H1 (cell line): ENCODE data around the gene CST7. TPM values are rescaled to one million over a fixed set of nuclear protein-coding genes. Genes with fewer than 3 reads are reported as not detected.

Experiments
- CTCF ChIA-PET: fragments of 300-600 bp; sonication (Branson Sonifier 250); formaldehyde crosslinking; loops from one replicate; lab custom pipeline; 2021; ENCODE audit not compliant: partially characterized antibody; lab: Charles Lee
- POLR2A ChIA-PET: fragments of 300-600 bp; sonication (Branson Sonifier 250); formaldehyde crosslinking; loops from one replicate; lab custom pipeline; 2021; ENCODE audit warnings: inconsistent platforms; ENCODE audit not compliant: partially characterized antibody; lab: Charles Lee
- DNase-seq, 2 experiments: peaks; one replicate each; pipeline versions ENCODE4 v3.0.0 to v3.0.0-alpha.2; 2010 to 2022; ENCODE audit warnings: low spot score in 2 of 2, low read depth in 1 of 2, mixed read lengths in 1 of 2
- FAIRE-seq: peaks from 2 replicates; lab custom pipeline; 2011; peaks lifted over from hg19 to GRCh38; lab: Jason Lieb, UNC
- H2AFZ ChIP-seq: 2 replicates; pipeline ENCODE4 v1.8.1; 2012; ENCODE audit warnings: low read length, inconsistent platforms
- H2AK5ac ChIP-seq: 2 replicates; pipeline ENCODE4 v1.6.1; 2013; ENCODE audit warnings: low read depth, low read length
- H2BK120ac ChIP-seq: replicated peaks from 2 replicates; pipeline ENCODE3; 2013; ENCODE audit warnings: low read depth, low read length, inconsistent platforms
- H2BK12ac ChIP-seq: 2 replicates; pipeline ENCODE4 v1.6.1; 2013; ENCODE audit warnings: low read depth, low read length
- H2BK15ac ChIP-seq: 2 replicates; pipeline ENCODE4 v1.6.1; 2013; ENCODE audit warnings: low read length
- H2BK20ac ChIP-seq: 2 replicates; pipeline ENCODE4 v1.6.1; 2013; ENCODE audit warnings: low read length
- H2BK5ac ChIP-seq: 2 replicates; pipeline ENCODE4 v1.6.1; 2013; ENCODE audit warnings: low read depth, low read length
- H3K14ac ChIP-seq: 2 replicates; pipeline ENCODE4 v1.6.1; 2013; ENCODE audit warnings: inconsistent platforms; ENCODE audit not compliant: insufficient read length
- H3K18ac ChIP-seq: 2 replicates; pipeline ENCODE4 v1.6.1; 2013; ENCODE audit warnings: low read length; ENCODE audit errors: extremely low read depth
- H3K23ac ChIP-seq: 2 replicates; pipeline ENCODE4 v1.6.1; 2013; ENCODE audit warnings: inconsistent platforms; ENCODE audit not compliant: insufficient read length
- H3K23me2 ChIP-seq: 2 replicates; pipeline ENCODE4 v1.6.1; 2013; ENCODE audit warnings: low read depth, low read length
- H3K27ac ChIP-seq: 2 replicates; pipeline ENCODE4 v1.6.1; 2011; ENCODE audit warnings: low read depth, low read length, inconsistent platforms
- H3K27me3 ChIP-seq, 4 experiments: replicated peaks in 1 of 4; 1 replicate in 1 of 4; 2 replicates in 3 of 4; pipeline versions ENCODE4 v1.6.1 to v1.8.1; 2011 to 2013; ENCODE audit warnings: low read length in 3 of 4, mild to moderate bottlenecking in 3 of 4, inconsistent platforms in 2 of 4, mixed read lengths in 2 of 4, moderate library complexity in 1 of 4; ENCODE audit not compliant: control insufficient read depth in 3 of 4, insufficient read depth in 3 of 4; ENCODE audit errors: extremely low read depth in 1 of 4
- H3K36me3 ChIP-seq, 4 experiments: 2 replicates each; pipeline versions ENCODE4 v1.6.1 to v1.8.1; 2011 to 2013; ENCODE audit warnings: mild to moderate bottlenecking in 4 of 4, low read length in 3 of 4, moderate library complexity in 2 of 4, control low read depth in 1 of 4, inconsistent platforms in 1 of 4; ENCODE audit not compliant: insufficient read depth in 4 of 4, control insufficient read depth in 2 of 4
- H3K4ac ChIP-seq: replicated peaks from 2 replicates; pipeline ENCODE3; 2013; ENCODE audit warnings: low read length, low read depth, mixed read lengths, inconsistent platforms; ENCODE audit not compliant: insufficient read length
- H3K4me1 ChIP-seq, 4 experiments: replicated peaks in 1 of 4; 1 replicate in 1 of 4; 2 replicates in 3 of 4; pipeline versions ENCODE4 v1.6.1 to v1.8.1; 2011 to 2013; ENCODE audit warnings: low read length in 3 of 4, inconsistent platforms in 2 of 4, mixed read lengths in 1 of 4; ENCODE audit not compliant: insufficient read depth in 4 of 4, control insufficient read depth in 3 of 4
- H3K4me2 ChIP-seq, 2 experiments: 2 replicates each; pipeline versions ENCODE4 v1.6.1 to v1.8.1; 2011 to 2013; ENCODE audit warnings: low read depth in 2 of 2, low read length in 2 of 2, control low read depth in 1 of 2, inconsistent platforms in 1 of 2, mild to moderate bottlenecking in 1 of 2; ENCODE audit not compliant: insufficient read depth in 1 of 2
- H3K4me3 ChIP-seq, 4 experiments: fragments of 200-600, 300-600 bp in 1 of 4; sonication (generic), shearing (Covaris generic), sonication (Bioruptor Twin) in 1 of 4; 2 replicates each; pipeline versions ENCODE4 v1.5.1 to v1.8.1; 2011 to 2016; ENCODE audit warnings: low read length in 4 of 4, low read depth in 3 of 4, control low read depth in 2 of 4, inconsistent platforms in 2 of 4, mild to moderate bottlenecking in 2 of 4, mixed read lengths in 1 of 4, moderate library complexity in 1 of 4; ENCODE audit not compliant: insufficient read depth in 2 of 4; ENCODE audit errors: extremely low read depth in 1 of 4
- H3K56ac ChIP-seq: replicated peaks from 2 replicates; pipeline ENCODE3; 2013; ENCODE audit warnings: low read depth, mild to moderate bottlenecking, mixed read lengths, low read length, inconsistent platforms; ENCODE audit not compliant: insufficient read length
- H3K79me1 ChIP-seq: 2 replicates; pipeline ENCODE4 v1.6.1; 2013; ENCODE audit warnings: low read depth, low read length, control low read depth
- H3K79me2 ChIP-seq, 2 experiments: 2 replicates each; pipeline versions ENCODE4 v1.6.1 to v1.8.1; 2012 to 2013; ENCODE audit warnings: low read length in 2 of 2, mild to moderate bottlenecking in 2 of 2, inconsistent platforms in 1 of 2; ENCODE audit not compliant: insufficient read depth in 2 of 2, control insufficient read depth in 1 of 2
- H3K9ac ChIP-seq, 4 experiments: replicated peaks in 1 of 4; 1 replicate in 1 of 4; 2 replicates in 3 of 4; pipeline versions ENCODE4 v1.6.1 to v1.8.1; 2011 to 2013; ENCODE audit warnings: low read depth in 3 of 4, low read length in 3 of 4, control low read depth in 2 of 4, mild to moderate bottlenecking in 2 of 4, moderate library complexity in 2 of 4, inconsistent platforms in 1 of 4; ENCODE audit errors: extremely low read depth in 1 of 4
- H3K9me3 ChIP-seq, 2 experiments: 2 replicates each; pipeline versions ENCODE4 v1.6.1 to v1.8.1; 2012 to 2013; ENCODE audit warnings: mild to moderate bottlenecking in 2 of 2, moderate library complexity in 2 of 2, control low read depth in 1 of 2, inconsistent platforms in 1 of 2, low read depth in 1 of 2, low read length in 1 of 2, mixed read lengths in 1 of 2; ENCODE audit not compliant: insufficient read depth in 2 of 2
- H4K20me1 ChIP-seq, 2 experiments: replicated peaks in 1 of 2; 2 replicates each; pipeline versions ENCODE3 to v1.8.1; 2011 to 2013; ENCODE audit warnings: inconsistent platforms in 2 of 2, low read length in 2 of 2, mild to moderate bottlenecking in 1 of 2; ENCODE audit not compliant: insufficient read depth in 2 of 2, control insufficient read depth in 1 of 2
- H4K5ac ChIP-seq: 2 replicates; pipeline ENCODE4 v1.6.1; 2013; ENCODE audit warnings: low read length, low read depth, mixed read lengths, inconsistent platforms; ENCODE audit not compliant: insufficient read length
- H4K8ac ChIP-seq: 2 replicates; pipeline ENCODE4 v1.8.0; 2013; ENCODE audit warnings: mild to moderate bottlenecking, moderate library complexity, low read length, inconsistent platforms; ENCODE audit not compliant: insufficient read depth; ENCODE audit errors: extremely low read depth
- H4K91ac ChIP-seq: replicated peaks from 2 replicates; pipeline ENCODE3; 2013; ENCODE audit warnings: low read length, mixed read lengths, inconsistent platforms; ENCODE audit not compliant: insufficient read length
- ATF2 ChIP-seq: IDR thresholded peaks from 2 replicates; pipeline ENCODE4 v1.6.1; 2012; ENCODE audit warnings: low read length, inconsistent platforms
- WGBS, 2 experiments: shearing (Covaris generic) in 1 of 2; methylation state at CpG; one replicate each; pipeline versions ENCODE4 v1.1.6 to v1.1.7; 2013 to 2015; ENCODE audit warnings: low lambda C conversion rate in 2 of 2, mixed read lengths in 2 of 2, inconsistent platforms in 1 of 2, low coverage in 1 of 2, missing lambda C conversion rate in 1 of 2; ENCODE audit not compliant: insufficient replicate concordance in 2 of 2, insufficient coverage in 1 of 2, insufficient read length in 1 of 2; ENCODE audit errors: extremely low coverage in 1 of 2, missing lambda C conversion rate in 1 of 2; 5-methylcytosine and 5-hydroxymethylcytosine counted together
- polyA plus RNA-seq, 7 experiments: library from polyadenylated mRNA; depleted of rRNA in 3 of 7; stranded (reverse) in 5 of 7; unstranded in 2 of 7; fragments of >200 nt in 5 of 7; fragments of 200-250 nt in 2 of 7; gene quantifications; 1 replicate in 5 of 7; 2 replicates in 1 of 7; 4 replicates in 1 of 7; pipeline versions ENCODE4 v1.2.1 to v1.2.3, GENCODE V29; 2011 to 2013; ENCODE audit warnings: missing spikeins in 2 of 7, mixed read lengths in 2 of 7
- total RNA-seq: library from RNA; stranded (reverse); fragmentation: NEBNext Ultra II Directional; extraction: Animal tissue kit (Norgen Biotek cat#: 25700); gene quantifications from 2 replicates; pipeline ENCODE4 v1.2.1, GENCODE V29; 2021

Gene CST7
- total and polyA plus RNA-seq, 2 of the 8 experiments (the other 6 are each of a cell fraction or from before 2014, with no cell fraction given), result not detected

GRCh38 chr20:24951536-24952083 is 2.5 kb downstream of the CST7 start:
- H3K56ac ChIP-seq, result no peak overlapping the region
- no peak overlapping the region for H2BK20ac ChIP-seq
- no peak overlapping the region for H2BK120ac ChIP-seq
- no peak overlapping the region for H2BK12ac ChIP-seq
- H4K20me1 ChIP-seq, result peaks cover 0 to 4% of the 10 kb centered on the region in 2 experiments
- ChIA-PET CTCF (interaction anchor here (1.3 to 2.1 kb wide), 2 partner anchors 11 to 13 kb away, joined by 3 to 6 read pairs; no protein-coding TSS in a partner anchor), POLR2A (no interaction called here)
- no peak overlapping the region for H2AK5ac ChIP-seq
- no peaks in the 10 kb centered on the region for H3K27me3 ChIP-seq
- DNase-seq, result peak in 1 of 2 experiments; percentile 38
- H3K27ac ChIP-seq, result no peak overlapping the region
- no peaks in the 10 kb centered on the region for H3K23me2 ChIP-seq
- peaks cover 0 to 2% (median 0%) of the 10 kb centered on the region in 4 experiments; a peak in 1 of 7 replicates for H3K4me1 ChIP-seq
- no peak overlapping the region for H3K4me3 ChIP-seq
- H3K18ac ChIP-seq, result no peak overlapping the region
- no peaks in the 10 kb centered on the region for H3K79me2 ChIP-seq
- H4K8ac ChIP-seq, result no peak overlapping the region
- no peak overlapping the region for H3K14ac ChIP-seq
- no peak overlapping the region for H2BK5ac ChIP-seq
- no peak overlapping the region for H3K23ac ChIP-seq
- no peak overlapping the region for H2AFZ ChIP-seq
- H3K4ac ChIP-seq, result no peak overlapping the region
- no peak overlapping the region for H2BK15ac ChIP-seq
- FAIRE-seq, result no peak
- no peak overlapping the region for H4K91ac ChIP-seq
- no peak overlapping the region for H4K5ac ChIP-seq
- H3K4me2 ChIP-seq, result no peak overlapping the region
- TF ChIP-seq ATF2, result no peak
- no peaks in the 10 kb centered on the region for H3K36me3 ChIP-seq
- 86% methylated on average over 11 of the region's 11 CpGs; no CpG with 5 or more reads in 1 of the 2 experiments for WGBS, 2 experiments
- H3K9me3 ChIP-seq, result no peaks in the 10 kb centered on the region
- no peaks in the 10 kb centered on the region for H3K79me1 ChIP-seq
- H3K9ac ChIP-seq, result no peak overlapping the region
